OCI-LY3 (cell line): ENCODE measurements around the gene SMG1.
"Not testable (repeated sequence)": the region's sequence is repeated elsewhere in the genome, so short reads cannot be mapped to it uniquely, and the experiment has no call there.

Source experiments
- EZH2phosphoT487 ChIP-seq: fragments of 200-600 bp; shearing (Covaris generic); IDR thresholded peaks from 2 replicates; pipeline ENCODE4 v1.6.1; 2018; ENCODE audit warnings: antibody characterized with exemption, mixed run types, low read depth
- TF ChIP-seq, protein P1 (sequence below): fragments of 200-600, 300-600 bp; sonication (generic); IDR thresholded peaks from 2 replicates; pipeline ENCODE4 v1.5.1; 2014; ENCODE audit warnings: antibody characterized with exemption, low read length, low read depth

DNA sequence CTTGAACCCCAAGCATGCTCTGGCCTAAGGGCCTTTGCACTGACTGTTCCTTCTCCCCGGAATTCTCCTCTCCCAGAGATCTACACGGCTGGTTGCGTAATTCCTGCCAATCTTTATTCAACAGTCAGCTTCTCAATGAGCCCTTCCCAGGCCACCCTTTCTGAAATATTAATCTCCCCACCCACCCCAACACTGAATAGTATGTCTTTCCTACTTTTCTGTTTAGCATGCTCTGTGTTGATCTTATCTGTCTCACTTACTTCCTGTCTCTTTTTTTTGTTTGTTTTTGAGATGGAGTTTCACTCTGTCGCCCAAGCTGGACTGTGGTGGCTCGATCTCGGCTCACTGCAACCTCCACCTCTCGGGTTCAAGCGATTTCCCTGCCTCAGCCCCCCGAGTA lies 169.6 kb downstream of the SMG1 start:
- TF ChIP-seq, protein P1, sequence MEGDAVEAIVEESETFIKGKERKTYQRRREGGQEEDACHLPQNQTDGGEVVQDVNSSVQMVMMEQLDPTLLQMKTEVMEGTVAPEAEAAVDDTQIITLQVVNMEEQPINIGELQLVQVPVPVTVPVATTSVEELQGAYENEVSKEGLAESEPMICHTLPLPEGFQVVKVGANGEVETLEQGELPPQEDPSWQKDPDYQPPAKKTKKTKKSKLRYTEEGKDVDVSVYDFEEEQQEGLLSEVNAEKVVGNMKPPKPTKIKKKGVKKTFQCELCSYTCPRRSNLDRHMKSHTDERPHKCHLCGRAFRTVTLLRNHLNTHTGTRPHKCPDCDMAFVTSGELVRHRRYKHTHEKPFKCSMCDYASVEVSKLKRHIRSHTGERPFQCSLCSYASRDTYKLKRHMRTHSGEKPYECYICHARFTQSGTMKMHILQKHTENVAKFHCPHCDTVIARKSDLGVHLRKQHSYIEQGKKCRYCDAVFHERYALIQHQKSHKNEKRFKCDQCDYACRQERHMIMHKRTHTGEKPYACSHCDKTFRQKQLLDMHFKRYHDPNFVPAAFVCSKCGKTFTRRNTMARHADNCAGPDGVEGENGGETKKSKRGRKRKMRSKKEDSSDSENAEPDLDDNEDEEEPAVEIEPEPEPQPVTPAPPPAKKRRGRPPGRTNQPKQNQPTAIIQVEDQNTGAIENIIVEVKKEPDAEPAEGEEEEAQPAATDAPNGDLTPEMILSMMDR: not testable (repeated sequence)
- TF ChIP-seq EZH2phosphoT487: not testable (repeated sequence)
